Fibroblast of lung (primary cell): ENCODE data around the gene KAT14. TPM values are rescaled to one million over a fixed set of nuclear protein-coding genes. Genes with fewer than 3 reads are reported as not detected.
"Not testable (repeated sequence)": the region's sequence is repeated elsewhere in the genome, so short reads cannot be mapped to it uniquely, and the experiment has no call there.

Source experiments
- DNase-seq, 2 donors: peaks; one replicate each; pipeline versions ENCODE4 v3.0.0 to v3.0.0-alpha.2; 2010; ENCODE audit warnings: low read depth in 2 of 2
- H2AFZ ChIP-seq: 2 replicates; pipeline ENCODE4 v1.5.1; 2012; ENCODE audit warnings: low read length, control low read depth, inconsistent platforms
- H3K27ac ChIP-seq: 2 replicates; pipeline ENCODE4 v1.5.1; 2011; ENCODE audit warnings: low read length, control low read depth; ENCODE audit not compliant: insufficient read depth
- H3K27me3 ChIP-seq: 2 replicates; pipeline ENCODE4 v1.5.1; 2011; ENCODE audit warnings: mild to moderate bottlenecking, low read length; ENCODE audit not compliant: control insufficient read depth, insufficient read depth
- H3K36me3 ChIP-seq: 2 replicates; pipeline ENCODE4 v1.5.1; 2011; ENCODE audit warnings: low read length; ENCODE audit not compliant: control insufficient read depth, insufficient read depth
- H3K4me1 ChIP-seq: 2 replicates; pipeline ENCODE4 v1.5.1; 2011; ENCODE audit warnings: low read length; ENCODE audit not compliant: control insufficient read depth, insufficient read depth; ENCODE audit errors: extremely low read depth
- H3K4me2 ChIP-seq: 2 replicates; pipeline ENCODE4 v1.5.1; 2011; ENCODE audit warnings: low read length, control low read depth; ENCODE audit not compliant: insufficient read depth; ENCODE audit errors: extremely low read depth
- H3K4me3 ChIP-seq, 4 experiments: fragments of 200-600 bp in 1 of 4; sonication (generic) in 1 of 4; replicated peaks in 1 of 4; 2 replicates each; pipeline ENCODE4 v1.5.1; 2011 to 2016; ENCODE audit warnings: low read length in 4 of 4, low read depth in 3 of 4, mild to moderate bottlenecking in 3 of 4, control low read depth in 2 of 4, inconsistent platforms in 1 of 4, mixed read lengths in 1 of 4; ENCODE audit not compliant: insufficient read depth in 1 of 4; ENCODE audit errors: control extremely low read depth in 1 of 4
- H3K79me2 ChIP-seq: 2 replicates; pipeline ENCODE4 v1.5.1; 2012; ENCODE audit warnings: mild to moderate bottlenecking, low read length, inconsistent platforms; ENCODE audit not compliant: control insufficient read depth, insufficient read depth
- H3K9ac ChIP-seq: 2 replicates; pipeline ENCODE4 v1.5.1; 2011; ENCODE audit warnings: mild to moderate bottlenecking, low read length, control low read depth; ENCODE audit not compliant: insufficient read depth
- H3K9me3 ChIP-seq: 2 replicates; pipeline ENCODE4 v1.5.1; 2012; ENCODE audit warnings: low read depth, low read length; ENCODE audit not compliant: control insufficient read depth, insufficient read depth
- H4K20me1 ChIP-seq: 2 replicates; pipeline ENCODE4 v1.5.1; 2011; ENCODE audit warnings: low read length; ENCODE audit not compliant: control insufficient read depth, insufficient read depth; ENCODE audit errors: extremely low read depth
- CTCF ChIP-seq, 2 donors: IDR thresholded peaks in 1 of 2; conservative IDR thresholded peaks in 1 of 2; 1 replicate in 1 of 2; 2 replicates in 1 of 2; pipeline ENCODE4 v1.5.1; 2011 to 2012; ENCODE audit warnings: low read length in 2 of 2, control low read depth in 1 of 2, inconsistent platforms in 1 of 2, low read depth in 1 of 2, mild to moderate bottlenecking in 1 of 2
- EZH2 ChIP-seq: IDR thresholded peaks from 2 replicates; pipeline ENCODE4 v1.5.1; 2012; ENCODE audit warnings: low read length, control low read depth, mild to moderate bottlenecking; ENCODE audit errors: missing control alignments
- polyA plus RNA-seq, 2 donors: library from polyadenylated mRNA; depleted of rRNA in 1 of 2; stranded (reverse) in 1 of 2; unstranded in 1 of 2; fragments of >200 nt; gene quantifications; 2 replicates each; pipeline ENCODE4 v1.2.1, GENCODE V29; 2011 to 2012; ENCODE audit warnings: missing spikeins in 1 of 2
- total RNA-seq: library from RNA; depleted of rRNA; stranded (reverse); fragments of >200 nt; gene quantifications from 2 replicates; pipeline ENCODE4 v1.2.1, GENCODE V29; 2014

KAT14 gene
- total and polyA plus RNA-seq, 2 donors (not counting 1 experiment from before 2014, with no cell fraction given): 9.8 to 17.0 TPM

- Histone ChIP-seq H3K9me3 (no peaks in the 10 kb centered on the region), H3K79me2 (no peaks in the 10 kb centered on the region), H4K20me1 (no peaks in the 10 kb centered on the region), H3K4me1 (peaks cover 9% of the 10 kb centered on the region), H3K4me3 (no peak overlapping the region), H3K27ac (no peak overlapping the region), H3K27me3 (no peaks in the 10 kb centered on the region), H3K4me2 (no peak overlapping the region), H3K36me3 (no peaks in the 10 kb centered on the region), H2AFZ (no peak overlapping the region), H3K9ac (no peak overlapping the region)
- DNase-seq: no peak
- TF ChIP-seq EZH2 (no peak), CTCF (conservative IDR thresholded peaks at IDR 0.05 in 1 of 2, IDR thresholded peaks at IDR 0.05 in 1 of 2; ENCODE audit: low read depth in 1 of 2, low read length in 2 of 2) (no peak)
Measured at GRCh38 chr20:18223409-18223808, 85.7 kb downstream of the KAT14 start.

DNA sequence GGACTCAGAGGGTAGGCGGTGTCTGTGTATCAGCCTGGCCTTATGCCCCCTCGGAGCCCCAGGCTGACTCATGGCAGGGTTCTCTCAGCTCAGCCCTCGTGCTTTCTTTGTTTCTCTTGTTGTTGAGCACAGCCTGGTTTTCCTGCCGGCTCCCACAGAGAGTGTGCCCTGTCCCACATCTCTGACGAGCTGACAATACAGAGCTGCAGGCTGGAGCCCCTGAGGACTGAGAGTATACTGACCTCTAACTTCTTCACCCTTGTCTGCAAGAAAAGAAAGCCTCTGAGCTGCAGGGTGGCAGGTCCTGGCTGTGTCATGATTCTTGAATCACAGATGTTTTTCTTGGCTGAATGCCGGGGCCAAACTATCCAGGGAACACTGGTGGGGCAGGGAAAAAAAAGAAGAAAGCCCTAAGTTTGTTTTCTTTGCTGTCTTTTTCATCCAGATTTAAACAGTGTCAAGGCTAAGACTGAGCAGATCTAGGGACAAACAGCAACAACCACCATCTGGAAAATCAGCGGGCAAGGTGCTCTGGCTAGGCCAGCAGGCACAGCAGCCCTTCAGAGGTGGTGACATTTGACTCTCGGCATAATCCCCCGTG lies 87.4 kb downstream of the KAT14 start:
- TF ChIP-seq EZH2 (no peak), CTCF (conservative IDR thresholded peaks at IDR 0.05 in 1 of 2, IDR thresholded peaks at IDR 0.05 in 1 of 2; ENCODE audit: low read depth in 1 of 2, low read length in 2 of 2) (peak in 1 of 2 donors; percentile 2)
- Histone ChIP-seq H4K20me1 (no peaks in the 10 kb centered on the region), H3K27me3 (no peaks in the 10 kb centered on the region), H3K27ac (no peak overlapping the region), H3K4me2 (peak overlapping the region; percentile 90), H2AFZ (peak overlapping the region; percentile 49), H3K79me2 (no peaks in the 10 kb centered on the region), H3K9ac (peak overlapping the region; percentile 30), H3K9me3 (no peaks in the 10 kb centered on the region), H3K36me3 (no peaks in the 10 kb centered on the region), H3K4me3 (peak overlapping the region in 3 of 4 experiments; percentile 13 to 29 (median 15)), H3K4me1 (peaks cover 9% of the 10 kb centered on the region)
- peak; percentile 59 to 74 for DNase-seq

- no peaks in the 10 kb centered on the region for H3K9me3 ChIP-seq
- no peaks in the 10 kb centered on the region for H4K20me1 ChIP-seq
- no peaks in the 10 kb centered on the region for H3K36me3 ChIP-seq
- H3K4me3 ChIP-seq: peak overlapping the region in 1 of 4 experiments; percentile 29
- H3K27ac ChIP-seq: no peak overlapping the region
- no peaks in the 10 kb centered on the region for H3K79me2 ChIP-seq
- peak in 1 of 2 donors; percentile 9 for DNase-seq
- no peaks in the 10 kb centered on the region for H3K27me3 ChIP-seq
- TF ChIP-seq EZH2 (no peak), CTCF (conservative IDR thresholded peaks at IDR 0.05 in 1 of 2, IDR thresholded peaks at IDR 0.05 in 1 of 2; ENCODE audit: low read depth in 1 of 2, low read length in 2 of 2) (no peak)
- H3K4me1 ChIP-seq: peaks cover 9% of the 10 kb centered on the region
- peak overlapping the region; percentile 90 for H3K4me2 ChIP-seq
- H3K9ac ChIP-seq: no peak overlapping the region
- H2AFZ ChIP-seq: no peak overlapping the region
Measured at GRCh38 chr20:18225632-18226031, 88.0 kb downstream of the KAT14 start.

DNA sequence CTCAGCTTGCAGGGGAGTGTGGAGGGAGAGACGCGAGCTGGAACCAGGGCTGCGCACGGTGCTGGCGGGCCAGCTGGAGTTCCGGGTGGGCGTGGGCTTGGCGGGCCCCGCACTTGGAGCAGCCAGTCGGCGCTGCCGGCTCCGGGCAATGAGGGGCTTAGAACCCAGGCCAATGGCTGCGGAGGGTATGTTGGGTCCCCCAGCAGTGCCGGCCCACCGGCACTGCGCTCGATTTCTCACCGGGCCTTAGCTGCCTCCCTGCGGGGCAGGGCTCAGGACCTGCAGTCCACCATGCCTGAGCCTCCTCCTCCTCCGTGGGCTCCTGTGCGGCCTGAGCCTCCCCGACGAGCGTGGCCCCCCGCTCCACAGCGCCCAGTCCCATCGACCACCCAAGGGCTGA lies 89.1 kb downstream of the KAT14 start:
- not testable (repeated sequence) for DNase-seq, H2AFZ ChIP-seq

More for the DNA sequence above, 89.1 kb downstream of the KAT14 start:
- H3K4me2 ChIP-seq, H3K4me1 ChIP-seq, H3K27ac ChIP-seq, H3K79me2 ChIP-seq, H4K20me1 ChIP-seq, H3K27me3 ChIP-seq, H3K4me3 ChIP-seq, H3K9me3 ChIP-seq, H3K9ac ChIP-seq, H3K36me3 ChIP-seq: not testable (repeated sequence)
